ENCODE measurements around the gene CMSS1. TPM values are rescaled to one million over a fixed set of nuclear protein-coding genes. Genes with fewer than 3 reads are reported as not detected.

The CMSS1 gene
- total RNA-seq, 1 experiment from 2014 or later = 35.7 TPM

GRCh38 chr3:99945328-99945995 lies 127.8 kb downstream of the CMSS1 start:
- no peak for DNase-seq (ENCODE audit: low spot score)

GRCh38 chr3:99947356-99947755 lies 129.7 kb downstream of the CMSS1 start:
- in situ Hi-C loops (cut with HindIII; ENCODE audit: low sequenced_read_pairs) = no loop called here
- DNase-seq (ENCODE audit: low spot score) = no peak

More at GRCh38 chr3:99945328-99945995, 127.8 kb downstream of the CMSS1 start:
- in situ Hi-C loops (cut with HindIII; ENCODE audit: low sequenced_read_pairs) = no loop called here

GRCh38 chr3:99948467-99949089 lies 130.9 kb downstream of the CMSS1 start:
- no peak for DNase-seq (ENCODE audit: low spot score)
- in situ Hi-C loops (cut with HindIII; ENCODE audit: low sequenced_read_pairs) = no loop called here

- DNase-seq (ENCODE audit: low spot score) = no peak
- in situ Hi-C loops (cut with HindIII; ENCODE audit: low sequenced_read_pairs) = no loop called here
These were observed 132.5 kb downstream of the CMSS1 start for GRCh38 chr3:99949956-99950670.

GRCh38 chr3:99950921-99951320 lies 133.3 kb downstream of the CMSS1 start:
- no peak for DNase-seq (ENCODE audit: low spot score)
- in situ Hi-C loops (cut with HindIII; ENCODE audit: low sequenced_read_pairs) = no loop called here

GRCh38 chr3:99951701-99952100 lies 134.0 kb downstream of the CMSS1 start:
- in situ Hi-C loops (cut with HindIII; ENCODE audit: low sequenced_read_pairs) = no loop called here
- DNase-seq (ENCODE audit: low spot score) = no peak

- no peak for DNase-seq (ENCODE audit: low spot score)
- in situ Hi-C loops (cut with HindIII; ENCODE audit: low sequenced_read_pairs) = no loop called here
These were observed 134.6 kb downstream of the CMSS1 start for GRCh38 chr3:99952306-99952705.

- in situ Hi-C loops (cut with HindIII; ENCODE audit: low sequenced_read_pairs) = no loop called here
- DNase-seq (ENCODE audit: low spot score) = no peak
These were observed 135.9 kb downstream of the CMSS1 start for GRCh38 chr3:99953596-99953995.

- no peak for DNase-seq (ENCODE audit: low spot score)
- in situ Hi-C loops (cut with HindIII; ENCODE audit: low sequenced_read_pairs) = no loop called here
These were observed 137.4 kb downstream of the CMSS1 start for GRCh38 chr3:99954914-99955644.

- in situ Hi-C loops (cut with HindIII; ENCODE audit: low sequenced_read_pairs) = no loop called here
These were observed 138.3 kb downstream of the CMSS1 start for GRCh38 chr3:99955773-99956562.

GRCh38 chr3:99957151-99957796 lies 139.6 kb downstream of the CMSS1 start:
- in situ Hi-C loops (cut with HindIII; ENCODE audit: low sequenced_read_pairs) = no loop called here
- DNase-seq (ENCODE audit: low spot score) = no peak

More at GRCh38 chr3:99955773-99956562, 138.3 kb downstream of the CMSS1 start:
- no peak for DNase-seq (ENCODE audit: low spot score)

GRCh38 chr3:99958222-99958912 lies 140.7 kb downstream of the CMSS1 start:
- DNase-seq (ENCODE audit: low spot score) = no peak
- in situ Hi-C loops (cut with HindIII; ENCODE audit: low sequenced_read_pairs) = no loop called here

- in situ Hi-C loops (cut with HindIII; ENCODE audit: low sequenced_read_pairs) = no loop called here
- no peak for DNase-seq (ENCODE audit: low spot score)
These were observed 142.6 kb downstream of the CMSS1 start for GRCh38 chr3:99960123-99960878.

GRCh38 chr3:99960941-99961340 lies 143.3 kb downstream of the CMSS1 start:
- DNase-seq (ENCODE audit: low spot score) = no peak
- in situ Hi-C loops (cut with HindIII; ENCODE audit: low sequenced_read_pairs) = no loop called here

- in situ Hi-C loops (cut with HindIII; ENCODE audit: low sequenced_read_pairs) = no loop called here
- DNase-seq (ENCODE audit: low spot score) = no peak
These were observed 144.3 kb downstream of the CMSS1 start for GRCh38 chr3:99961756-99962515.

- in situ Hi-C loops (cut with HindIII; ENCODE audit: low sequenced_read_pairs) = no loop called here
- DNase-seq (ENCODE audit: low spot score) = no peak
These were observed 145.0 kb downstream of the CMSS1 start for GRCh38 chr3:99962703-99963102.

- in situ Hi-C loops (cut with HindIII; ENCODE audit: low sequenced_read_pairs) = no loop called here
- no peak for DNase-seq (ENCODE audit: low spot score)
These were observed 147.4 kb downstream of the CMSS1 start for GRCh38 chr3:99965077-99965476.
